Fibroblast of lung (primary cell): ENCODE measurements around the gene DCAF5.

ENCODE experiments used
- CTCF ChIP-seq, 2 donors: IDR thresholded peaks in 1 of 2; conservative IDR thresholded peaks in 1 of 2; 1 replicate in 1 of 2; 2 replicates in 1 of 2; pipeline ENCODE4 v1.5.1; 2011 to 2012; ENCODE audit warnings: low read length in 2 of 2, control low read depth in 1 of 2, inconsistent platforms in 1 of 2, low read depth in 1 of 2, mild to moderate bottlenecking in 1 of 2
- EZH2 ChIP-seq: IDR thresholded peaks from 2 replicates; pipeline ENCODE4 v1.5.1; 2012; ENCODE audit warnings: low read length, control low read depth, mild to moderate bottlenecking; ENCODE audit errors: missing control alignments

- TF ChIP-seq CTCF (conservative IDR thresholded peaks at IDR 0.05 in 1 of 2, IDR thresholded peaks at IDR 0.05 in 1 of 2; ENCODE audit: low read depth in 1 of 2, low read length in 2 of 2) (no peak), EZH2 (no peak)
Observed at GRCh38 chr14:69183735-69184134, 30.8 kb upstream of the DCAF5 start.
